NCI-H1417 (cell line): Measurements from ENCODE around the gene VPS35L.
"Not testable (repeated sequence)": the region's sequence is repeated elsewhere in the genome, so short reads cannot be mapped to it uniquely, and the experiment has no call there.

Source experiments
- DNase-seq, 3 experiments: peaks; one replicate each; lab custom pipeline; 2025; lab: John Stamatoyannopoulos, UW

Gene VPS35L

GRCh38 chr16:19710991-19711545 is 155.6 kb downstream of the VPS35L start:
- DNase-seq = no peak

- DNase-seq = no peak
Measured at GRCh38 chr16:19711643-19712042, 156.1 kb downstream of the VPS35L start.

- no peak for DNase-seq
Measured at GRCh38 chr16:19712418-19713058, 157.0 kb downstream of the VPS35L start.

- no peak for DNase-seq
Measured at GRCh38 chr16:19713697-19714096, 158.2 kb downstream of the VPS35L start.

GRCh38 chr16:19715566-19715965 is 160.1 kb downstream of the VPS35L start:
- DNase-seq = no peak

- DNase-seq = peak in 1 of 3 experiments; percentile 30
Measured at GRCh38 chr16:19716183-19716582, 160.7 kb downstream of the VPS35L start.

GRCh38 chr16:19716728-19717127 is 161.2 kb downstream of the VPS35L start:
- DNase-seq = not testable (repeated sequence)

GRCh38 chr16:19717314-19717713 is 161.8 kb downstream of the VPS35L start:
- peak in 1 of 3 experiments; percentile 46 for DNase-seq

GRCh38 chr16:19717741-19718623 is 162.5 kb downstream of the VPS35L start, which contains the start of the genes IQCK and KNOP1:
Gene IQCK, plus strand, starts transcription at chr16:19718271. Its CDS starts 36 bp downstream, at chr16:19718307.
Gene KNOP1, minus strand, starts transcription at chr16:19718227. Its CDS starts 3,192 bp downstream, at chr16:19715035.
- DNase-seq = peak; percentile 81 to 94 (median 90)

- peak in 1 of 3 experiments; percentile 69 for DNase-seq
Measured at GRCh38 chr16:19718624-19718965, 163.1 kb downstream of the VPS35L start.

- DNase-seq = no peak
Measured at GRCh38 chr16:19722269-19722952, 166.9 kb downstream of the VPS35L start.

GRCh38 chr16:19722981-19723380 is 167.5 kb downstream of the VPS35L start:
- DNase-seq = no peak

GRCh38 chr16:19728636-19728965 is 173.1 kb downstream of the VPS35L start:
- no peak for DNase-seq

GRCh38 chr16:19733551-19733950 is 178.0 kb downstream of the VPS35L start:
- no peak for DNase-seq

- DNase-seq = no peak
Measured at GRCh38 chr16:19735074-19735867, 179.8 kb downstream of the VPS35L start.

GRCh38 chr16:19737306-19738038 is 182.0 kb downstream of the VPS35L start:
- no peak for DNase-seq

- DNase-seq = no peak
Measured at GRCh38 chr16:19741354-19741753, 185.9 kb downstream of the VPS35L start.

GRCh38 chr16:19743816-19744159 is 188.3 kb downstream of the VPS35L start:
- DNase-seq = no peak

GRCh38 chr16:19744670-19745069 is 189.2 kb downstream of the VPS35L start:
- DNase-seq = peak in 1 of 3 experiments; percentile 58

- no peak for DNase-seq
Measured at GRCh38 chr16:19745286-19746010, 189.9 kb downstream of the VPS35L start.
